Measurements from ENCODE around the gene RDH5.

Gene RDH5, protein sequence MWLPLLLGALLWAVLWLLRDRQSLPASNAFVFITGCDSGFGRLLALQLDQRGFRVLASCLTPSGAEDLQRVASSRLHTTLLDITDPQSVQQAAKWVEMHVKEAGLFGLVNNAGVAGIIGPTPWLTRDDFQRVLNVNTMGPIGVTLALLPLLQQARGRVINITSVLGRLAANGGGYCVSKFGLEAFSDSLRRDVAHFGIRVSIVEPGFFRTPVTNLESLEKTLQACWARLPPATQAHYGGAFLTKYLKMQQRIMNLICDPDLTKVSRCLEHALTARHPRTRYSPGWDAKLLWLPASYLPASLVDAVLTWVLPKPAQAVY

DNA sequence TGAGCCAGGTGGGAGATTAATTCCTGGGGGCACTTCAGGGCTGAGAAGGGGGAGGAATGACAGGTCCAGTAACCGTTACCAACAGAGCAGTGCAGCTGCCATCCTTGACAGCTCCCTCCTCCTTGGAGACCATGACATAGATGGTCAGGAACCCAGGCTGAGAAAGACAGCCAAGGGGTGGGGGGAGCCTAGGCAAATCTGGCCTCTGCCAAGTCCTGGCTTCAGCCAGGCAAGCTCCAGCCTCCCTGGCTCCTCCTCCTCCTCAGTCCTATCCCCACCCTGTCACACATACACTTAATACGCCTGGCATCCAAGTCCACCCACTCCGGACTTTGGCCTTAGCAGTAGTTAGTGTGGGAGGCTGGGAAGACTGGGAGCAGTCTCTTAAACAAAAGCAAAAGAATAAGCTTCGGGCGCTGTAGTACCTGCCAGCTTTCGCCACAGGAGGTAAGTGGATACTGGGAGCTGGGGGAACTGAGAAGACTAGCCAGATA is at the start of gene RDH5:
Gene RDH5, plus strand, starts transcription at position 323 of the 494 bp plus-strand sequence. CDS start 792 bp downstream, outside the sequence.
- no peak for DNase-seq

DNA sequence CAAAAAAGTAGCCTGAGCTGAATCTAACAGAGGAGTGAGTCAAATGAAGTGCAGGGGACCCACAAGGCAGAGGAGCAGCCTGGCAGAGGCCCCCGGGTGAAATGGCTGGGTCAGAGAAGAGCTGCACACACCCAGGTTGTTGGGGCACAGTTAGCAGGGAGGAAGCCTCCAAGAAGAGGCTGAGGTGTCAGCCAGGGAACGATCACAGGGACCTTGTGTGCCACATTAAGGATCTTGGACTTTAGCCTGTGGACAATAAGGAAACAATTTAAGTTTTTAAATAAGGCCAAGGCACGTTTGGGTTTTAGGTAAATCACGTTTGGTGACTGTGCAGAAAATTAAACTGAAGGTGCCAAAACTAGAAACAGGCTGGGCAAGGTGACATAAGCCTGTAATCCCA is 48.4 kb upstream of the RDH5 start:
- no peak for DNase-seq

DNA sequence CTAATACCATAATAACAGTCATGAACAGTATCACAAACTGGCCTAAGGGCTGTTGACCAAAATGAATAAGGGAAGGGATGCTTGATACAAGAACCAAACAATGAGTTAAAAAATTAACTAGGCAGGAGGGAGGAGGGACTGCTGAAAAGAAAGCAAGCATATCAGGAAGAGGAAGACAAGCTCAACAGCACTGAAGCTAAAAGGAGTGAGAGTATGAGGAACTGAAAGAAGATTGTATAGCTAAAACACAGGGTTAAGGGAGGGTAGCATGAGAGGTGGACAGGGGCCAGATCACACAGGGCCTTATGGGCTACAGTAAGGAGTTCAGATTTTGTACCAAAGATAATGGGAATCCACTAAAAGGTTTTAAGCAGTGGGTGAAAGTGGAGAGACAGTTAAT is 46.6 kb upstream of the RDH5 start:
- DNase-seq, result no peak

DNA sequence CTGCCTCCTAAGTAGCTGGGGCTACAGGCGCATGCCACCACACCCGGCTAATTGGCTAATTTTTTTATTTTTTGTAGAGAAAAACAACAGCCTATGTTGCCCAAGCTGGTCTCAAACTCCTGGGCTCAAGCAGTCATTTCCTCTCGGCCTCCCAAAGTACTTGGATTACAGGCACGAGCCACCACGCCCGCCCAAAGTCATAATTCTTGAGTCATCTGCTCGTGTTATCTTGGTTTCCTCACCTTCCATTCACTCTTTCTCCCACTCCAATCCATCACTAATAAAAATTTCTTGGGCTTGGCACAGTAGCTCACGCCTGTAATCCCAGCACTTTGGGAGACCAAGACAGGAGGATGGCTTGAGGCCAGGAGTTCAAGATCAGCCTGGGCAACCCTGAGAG is 44.5 kb upstream of the RDH5 start:
- DNase-seq, result no peak

DNA sequence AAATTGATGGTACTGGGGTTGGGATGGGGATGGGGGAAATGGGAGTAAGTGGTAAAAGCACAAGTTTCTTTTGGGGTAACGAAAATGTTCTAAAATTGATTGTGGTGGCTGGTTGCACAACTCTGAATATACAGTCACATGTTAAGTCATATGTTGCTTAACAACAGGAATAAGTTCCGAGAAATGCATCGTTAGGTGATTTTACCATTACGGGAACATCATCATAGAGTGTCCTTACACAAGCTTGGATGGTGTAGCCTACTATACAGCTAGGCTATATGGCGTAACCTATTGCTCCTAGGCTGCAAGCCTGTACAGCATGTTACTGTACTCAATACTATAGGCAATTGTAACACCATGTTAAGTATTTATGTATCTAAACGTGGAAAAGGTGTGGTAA is 43.5 kb upstream of the RDH5 start:
- DNase-seq, result no peak

DNA sequence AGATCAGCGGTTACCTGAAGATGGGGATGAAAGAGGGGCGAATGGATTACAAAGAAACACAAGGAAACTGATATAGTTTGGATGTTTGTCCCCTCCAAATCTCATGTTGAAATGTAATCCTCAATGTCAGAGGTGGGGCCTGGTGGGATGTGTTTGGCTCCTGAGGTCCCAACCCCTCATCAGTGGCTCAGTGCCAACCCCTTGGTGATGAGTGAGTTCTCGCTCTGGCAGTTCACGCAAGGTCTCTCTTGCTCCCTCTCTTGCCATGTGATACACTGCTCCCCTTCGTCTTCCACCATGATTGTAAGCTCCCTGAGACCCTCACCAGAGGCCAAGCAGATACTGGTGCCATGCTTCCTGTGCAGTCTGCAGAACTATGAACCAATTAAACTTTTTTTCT is 40.5 kb upstream of the RDH5 start:
- DNase-seq, result no peak

DNA sequence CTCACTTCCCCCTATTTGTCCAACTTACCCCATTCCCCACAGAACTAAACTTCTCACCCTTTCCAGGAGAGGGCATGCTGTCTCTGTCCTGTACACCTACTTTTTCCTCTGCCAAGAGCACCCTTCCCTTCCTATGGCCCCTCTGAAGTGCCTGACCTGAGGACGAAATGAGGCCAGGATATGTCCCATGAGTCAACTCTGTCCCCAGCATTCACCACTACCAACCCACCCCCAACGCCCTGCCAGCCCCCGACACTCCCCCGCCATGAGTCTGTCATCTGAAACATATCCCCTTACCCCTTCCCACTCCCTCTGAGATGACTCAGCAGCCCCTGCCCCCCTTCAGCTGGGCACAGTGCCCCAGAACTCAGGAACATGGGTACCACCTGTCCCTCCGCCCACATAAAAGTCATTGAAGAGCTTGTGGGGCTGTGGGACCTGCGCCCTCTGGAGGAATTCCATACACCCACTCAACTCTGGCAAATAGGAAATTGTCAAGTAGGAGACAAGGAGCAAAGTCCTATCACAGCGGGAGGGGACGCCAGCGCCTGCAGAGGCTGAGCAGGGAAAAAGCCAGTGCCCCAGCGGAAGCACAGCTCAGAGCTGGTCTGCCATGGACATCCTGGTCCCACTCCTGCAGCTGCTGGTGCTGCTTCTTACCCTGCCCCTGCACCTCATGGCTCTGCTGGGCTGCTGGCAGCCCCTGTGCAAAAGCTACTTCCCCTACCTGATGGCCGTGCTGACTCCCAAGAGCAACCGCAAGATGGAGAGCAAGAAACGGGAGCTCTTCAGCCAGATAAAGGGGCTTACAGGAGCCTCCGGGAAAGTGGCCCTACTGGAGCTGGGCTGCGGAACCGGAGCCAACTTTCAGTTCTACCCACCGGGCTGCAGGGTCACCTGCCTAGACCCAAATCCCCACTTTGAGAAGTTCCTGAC is 38.8 kb upstream of the RDH5 start:
- peak in 1 of 2 experiments; percentile 12 for DNase-seq

DNA sequence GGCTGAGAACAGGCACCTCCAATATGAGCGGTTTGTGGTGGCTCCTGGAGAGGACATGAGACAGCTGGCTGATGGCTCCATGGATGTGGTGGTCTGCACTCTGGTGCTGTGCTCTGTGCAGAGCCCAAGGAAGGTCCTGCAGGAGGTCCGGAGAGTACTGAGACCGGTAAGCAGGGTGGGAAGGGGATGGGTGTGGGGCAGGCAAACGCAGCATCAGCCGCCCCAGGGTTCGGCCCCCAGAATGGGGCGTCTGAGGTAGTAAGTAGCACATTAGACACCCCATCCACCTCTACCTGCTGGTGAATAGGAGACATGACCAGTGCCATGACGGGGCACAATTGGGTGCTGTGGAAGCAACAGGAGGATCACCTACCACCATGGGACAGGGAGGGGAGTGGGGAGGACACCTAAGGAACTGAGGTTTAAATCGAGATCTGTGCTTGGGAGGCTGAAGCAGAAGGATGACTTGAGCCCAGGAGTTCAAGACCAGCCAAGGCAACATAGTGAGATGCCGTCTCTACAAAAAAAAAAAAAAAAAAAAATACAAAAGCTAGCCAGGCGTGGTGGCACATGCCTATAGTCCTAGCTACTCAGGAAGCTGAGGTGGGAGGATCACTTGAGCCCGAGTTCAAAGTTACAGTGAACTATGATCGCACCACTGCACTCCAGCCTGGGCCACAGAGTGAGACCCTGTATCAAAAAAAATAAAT is 38.0 kb upstream of the RDH5 start:
- DNase-seq, result no peak

DNA sequence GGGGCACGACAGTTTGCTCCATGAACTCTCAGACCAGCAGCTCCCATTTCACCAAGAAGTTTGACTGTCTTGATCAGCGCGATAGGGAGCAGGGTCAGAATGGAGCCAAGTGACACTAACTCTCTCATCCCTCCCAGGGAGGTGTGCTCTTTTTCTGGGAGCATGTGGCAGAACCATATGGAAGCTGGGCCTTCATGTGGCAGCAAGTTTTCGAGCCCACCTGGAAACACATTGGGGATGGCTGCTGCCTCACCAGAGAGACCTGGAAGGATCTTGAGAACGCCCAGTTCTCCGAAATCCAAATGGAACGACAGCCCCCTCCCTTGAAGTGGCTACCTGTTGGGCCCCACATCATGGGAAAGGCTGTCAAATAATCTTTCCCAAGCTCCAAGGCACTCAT is 36.5 kb upstream of the RDH5 start:
- no peak for DNase-seq

DNA sequence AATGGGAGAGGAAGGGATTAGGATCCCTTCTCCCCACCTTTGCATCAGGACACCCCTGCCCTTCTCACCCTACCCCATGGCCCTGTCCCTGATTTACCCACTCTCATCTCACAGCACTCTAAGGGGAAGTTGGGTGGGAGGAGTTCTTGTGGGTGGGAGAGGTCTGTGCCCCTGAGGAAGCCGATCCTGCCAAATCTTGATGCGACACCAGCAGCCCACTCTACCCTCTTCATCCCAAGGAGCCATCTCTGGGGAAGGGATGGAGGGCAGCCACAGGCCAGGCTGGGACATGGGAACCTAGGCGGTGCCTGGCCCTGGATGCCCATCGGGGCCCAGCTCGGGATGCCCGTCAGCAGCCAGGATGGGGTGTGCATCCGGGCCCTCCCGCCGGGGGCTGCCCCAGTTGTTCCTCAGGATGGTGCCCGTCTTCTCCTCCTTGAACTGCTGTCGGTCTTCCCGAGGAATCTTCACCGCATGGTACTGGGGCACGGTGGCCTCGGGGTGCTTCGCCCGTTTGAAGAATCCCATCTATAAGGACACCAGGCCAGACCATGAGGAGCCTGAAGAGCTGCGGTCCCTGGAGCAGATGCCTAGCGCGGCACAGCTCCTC is 35.3 kb upstream of the RDH5 start:
- DNase-seq, result no peak

DNA sequence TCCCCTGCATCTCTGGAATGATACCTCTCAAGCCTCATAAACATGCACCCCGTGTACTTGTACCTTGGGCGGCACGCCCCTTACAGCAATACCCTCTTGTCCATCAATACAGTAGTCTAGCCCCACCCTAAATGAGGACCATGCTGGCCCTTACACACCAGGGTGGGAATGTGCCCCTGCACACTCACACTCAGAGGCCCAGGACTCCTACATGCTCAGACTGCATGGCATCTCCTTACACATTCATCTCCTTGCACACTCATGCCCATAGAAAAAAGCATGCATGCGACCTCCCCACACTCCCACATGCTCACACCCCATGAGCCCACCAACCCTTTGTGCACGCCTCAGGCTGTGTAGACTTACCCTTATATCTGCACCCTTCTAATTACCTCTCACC is 34.5 kb upstream of the RDH5 start:
- DNase-seq, result no peak

DNA sequence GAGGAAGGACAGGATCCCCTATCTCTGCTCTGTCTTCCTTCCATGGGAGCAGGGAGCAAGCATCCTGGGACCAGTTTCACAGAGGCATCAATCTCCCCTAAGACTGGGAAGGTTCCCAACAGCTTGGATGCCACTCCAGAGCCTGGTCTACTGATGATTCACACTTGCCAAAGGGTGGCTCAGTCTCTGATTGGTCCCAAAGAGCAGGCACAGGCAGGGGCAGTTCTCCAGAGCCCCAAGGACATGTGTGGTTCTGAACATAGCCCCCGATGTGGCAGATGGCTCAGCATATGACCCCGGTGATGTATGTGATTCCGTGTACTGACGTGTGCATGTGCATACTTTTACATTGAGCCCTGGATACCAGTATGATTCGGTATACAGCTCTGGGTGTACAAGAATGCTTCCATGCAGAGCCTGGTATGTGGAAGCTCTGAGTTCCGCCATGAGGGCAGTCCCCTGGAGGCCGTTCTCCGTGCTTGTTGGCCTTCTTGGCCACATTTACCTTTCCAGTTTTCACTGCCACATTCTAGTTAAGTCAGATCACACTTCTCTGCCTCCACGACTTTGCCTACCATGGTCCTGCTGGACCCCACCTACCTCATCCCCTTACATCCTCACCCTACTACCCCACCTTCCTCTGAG is 33.7 kb upstream of the RDH5 start:
- DNase-seq, result no peak

DNA sequence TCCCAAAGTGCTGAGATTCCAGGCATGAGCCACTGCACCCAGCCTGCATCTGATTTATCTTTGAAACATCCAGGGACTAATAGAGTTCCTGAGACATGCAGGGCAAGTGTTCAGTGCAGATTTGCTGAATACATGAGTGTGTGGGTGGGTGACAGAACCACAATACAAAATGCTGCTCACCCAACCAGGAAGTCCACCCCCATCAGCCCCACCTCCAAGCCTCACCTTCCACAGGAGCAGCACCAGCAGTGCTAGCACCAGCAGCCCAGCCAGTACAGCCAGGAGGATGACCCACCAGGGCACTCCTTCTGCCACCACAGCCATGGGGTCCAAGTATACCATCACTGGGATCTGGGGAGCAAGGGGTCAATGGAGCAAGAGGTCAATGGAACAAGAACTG is 32.4 kb upstream of the RDH5 start:
- DNase-seq, result no peak

DNA sequence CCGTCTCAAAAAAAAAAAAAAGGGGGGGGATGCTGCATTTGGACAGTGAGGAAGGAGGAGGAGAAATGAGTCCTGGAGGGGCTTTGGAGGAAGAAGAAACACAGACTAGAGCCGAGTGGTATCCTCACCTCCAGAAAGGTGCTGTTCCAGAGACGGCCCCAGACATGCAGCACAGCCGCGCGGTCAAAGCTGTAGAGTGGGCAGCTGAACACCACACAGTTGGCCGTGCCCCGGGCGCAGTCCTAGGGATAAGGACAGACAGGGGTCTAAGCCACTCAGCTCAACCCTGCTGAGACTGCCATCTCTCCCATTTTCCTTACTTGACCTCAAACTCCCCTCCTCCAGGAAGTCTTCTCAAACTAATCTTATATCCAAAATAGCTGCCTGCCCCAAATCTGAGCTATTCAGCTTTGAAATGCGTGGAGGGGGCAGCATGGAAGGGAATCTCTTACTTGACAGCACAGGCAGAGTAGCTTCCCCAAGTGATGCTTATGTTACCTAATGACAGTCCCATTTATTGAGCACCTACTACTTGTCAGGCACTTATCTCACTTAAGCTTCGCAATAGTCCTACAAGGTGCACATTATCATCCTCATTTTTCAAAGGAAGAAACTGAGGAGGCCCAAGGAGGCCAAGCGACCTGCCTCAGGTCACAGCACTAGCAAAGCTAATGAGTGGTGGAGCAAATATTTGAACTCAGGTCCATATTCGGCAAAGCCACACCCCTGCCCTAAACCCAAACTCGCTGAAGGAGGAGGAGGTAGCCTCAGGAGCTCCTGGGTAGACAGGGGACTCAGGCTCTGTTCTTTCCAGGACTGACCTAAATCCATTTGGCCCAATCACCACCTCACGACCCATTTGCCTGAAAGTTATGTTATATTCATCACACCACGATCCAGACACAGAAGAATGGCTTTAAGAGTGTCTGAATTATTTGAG is 31.2 kb upstream of the RDH5 start:
- DNase-seq, result no peak

DNA sequence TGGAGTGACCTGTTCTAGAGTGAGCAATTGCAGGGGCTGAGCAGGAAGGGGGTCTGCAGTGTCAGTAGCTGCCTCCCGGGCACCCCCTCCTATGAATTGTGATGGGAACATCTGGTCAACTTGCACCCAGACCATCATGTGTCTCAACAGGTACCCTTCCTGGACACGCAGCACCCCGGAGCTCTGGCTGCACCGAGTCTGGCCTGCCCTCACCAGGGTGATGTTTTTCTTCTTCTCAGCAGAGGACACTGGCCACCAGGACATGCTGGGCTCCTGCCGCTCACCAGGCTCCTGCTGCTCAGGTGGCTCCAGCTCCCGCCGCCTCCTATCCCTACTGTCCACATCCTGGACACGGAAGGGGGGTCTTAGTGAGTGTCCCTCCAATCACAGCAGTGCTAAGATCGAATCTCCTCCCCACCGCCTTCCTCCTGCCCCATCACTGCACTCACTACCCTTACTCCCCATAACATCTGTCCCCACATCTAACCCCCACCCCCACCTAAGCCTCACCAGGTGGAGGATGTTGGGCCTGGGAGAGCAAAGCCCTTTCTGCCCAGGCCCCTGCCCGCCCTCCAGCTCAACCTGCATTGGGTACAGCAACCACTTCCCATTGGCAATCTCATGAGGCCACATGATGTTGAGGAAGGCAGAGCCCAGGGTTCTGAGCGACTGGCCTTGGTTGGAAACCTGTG is 27.4 kb upstream of the RDH5 start:
- no peak for DNase-seq

DNA sequence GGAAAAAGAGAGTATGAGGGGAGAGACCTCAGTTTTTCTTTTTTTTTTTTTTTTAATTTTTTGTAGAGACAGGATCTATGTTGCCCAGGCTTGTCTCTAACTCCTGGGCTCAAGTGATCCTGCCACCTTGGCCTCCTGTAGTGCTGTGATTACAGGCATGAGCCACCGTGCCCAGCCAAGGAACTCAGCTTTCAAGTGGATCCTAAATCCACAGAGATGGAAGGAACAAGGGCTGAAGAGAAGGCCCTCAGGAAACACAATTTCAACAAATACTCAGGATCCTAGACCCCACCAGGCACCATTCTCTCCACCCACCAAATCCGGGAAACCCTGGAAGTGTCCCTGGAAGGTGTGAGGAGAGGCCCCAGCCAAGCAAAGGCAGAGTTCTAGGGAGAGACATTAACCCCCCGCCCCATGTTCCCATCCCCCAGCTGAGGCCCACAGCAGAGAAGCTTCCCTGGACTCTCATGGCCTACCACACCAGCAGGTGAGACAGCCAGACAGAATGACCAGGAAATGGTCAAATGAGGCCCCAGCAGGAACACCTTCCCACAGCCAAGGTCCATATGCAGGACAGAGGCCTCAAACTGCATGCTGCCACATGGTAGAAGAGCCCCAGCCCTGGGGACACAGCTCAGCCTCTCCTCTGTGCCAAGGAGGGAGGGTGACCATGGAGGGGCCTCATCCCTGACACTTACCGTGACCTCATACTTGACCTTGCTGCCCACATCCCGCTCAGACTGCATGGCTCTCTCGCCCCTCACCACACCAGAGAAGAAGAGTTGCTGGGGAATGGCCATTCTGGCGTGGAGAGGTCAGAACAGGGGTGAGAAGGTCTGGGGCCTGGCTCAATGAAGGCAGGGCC is 26.6 kb upstream of the RDH5 start:
- no peak for DNase-seq

DNA sequence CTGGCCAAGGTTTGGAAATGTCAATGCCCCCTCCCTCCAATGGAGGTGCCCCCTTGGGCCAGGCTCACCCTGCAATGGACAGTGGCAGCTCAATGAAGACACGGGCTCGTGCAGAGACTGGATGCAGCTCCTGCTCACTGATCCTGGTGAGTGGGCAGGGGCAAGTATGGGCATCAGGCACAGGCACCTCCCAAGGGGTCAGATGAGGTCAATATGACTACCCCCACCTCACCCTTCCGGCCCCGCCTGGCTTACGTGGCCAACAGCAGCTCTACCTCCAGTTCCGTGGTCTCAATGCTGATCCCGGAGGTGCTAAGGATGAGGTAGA is 26.0 kb upstream of the RDH5 start:
- no peak for DNase-seq

DNA sequence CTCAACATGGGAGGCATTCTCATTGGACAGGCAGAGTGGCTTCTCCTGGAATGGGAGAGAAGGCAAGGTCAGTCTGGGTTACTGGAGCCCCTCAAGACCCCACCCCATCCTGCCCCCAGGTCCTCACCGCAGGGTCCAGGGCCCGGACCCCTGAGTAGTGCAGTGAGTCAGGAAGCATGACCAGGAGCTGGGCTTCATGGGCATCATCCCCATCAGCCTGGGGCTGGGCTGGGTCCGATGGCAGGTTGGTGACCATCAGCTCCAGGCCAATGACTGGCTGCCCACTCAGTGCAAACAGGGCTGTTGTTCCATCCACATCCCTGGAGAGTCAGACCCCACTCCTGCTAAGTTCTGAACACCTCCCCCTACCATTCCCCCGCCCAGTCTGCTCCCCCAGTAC is 25.5 kb upstream of the RDH5 start:
- DNase-seq, result no peak

DNA sequence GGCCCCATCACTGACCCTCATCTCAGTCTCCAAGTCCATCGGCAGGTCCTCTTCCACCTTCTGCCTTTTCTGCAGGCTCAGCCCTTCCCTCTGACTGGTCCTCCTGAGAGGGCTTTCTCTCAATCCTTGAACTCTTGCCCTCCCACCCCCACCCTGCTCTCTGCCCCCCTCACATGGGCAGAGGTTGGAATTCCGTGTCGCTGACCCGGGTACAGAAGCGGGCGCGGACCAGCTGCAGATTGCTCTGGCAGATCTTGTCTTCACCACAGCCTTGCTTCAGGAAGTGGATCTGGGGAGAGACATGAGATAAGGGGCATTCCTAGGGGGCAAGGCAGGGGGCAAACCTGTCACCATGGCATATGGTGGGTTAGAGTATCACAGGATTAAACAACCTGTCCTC is 24.8 kb upstream of the RDH5 start:
- DNase-seq, result no peak

DNA sequence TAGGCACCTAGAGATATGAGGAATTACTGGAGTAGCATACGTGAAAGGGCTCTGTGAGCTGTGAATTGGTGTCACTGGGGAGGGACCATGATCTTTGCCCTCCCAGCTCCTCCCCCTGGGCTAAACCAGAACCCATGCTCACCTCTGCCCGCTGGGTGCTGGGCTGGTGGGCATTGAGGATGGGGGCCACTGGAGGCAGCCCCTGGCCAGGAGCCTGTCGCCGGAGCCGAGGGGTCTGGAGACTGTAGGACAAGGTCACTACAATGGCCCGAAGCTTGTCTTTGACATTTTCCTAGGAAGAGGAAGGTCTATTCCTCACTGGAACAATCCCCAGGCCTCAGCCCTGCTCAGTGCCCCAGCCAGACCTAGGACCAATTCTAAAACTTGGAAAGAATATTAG is 24.1 kb upstream of the RDH5 start:
- DNase-seq, result no peak
